HG02885 (cell line): Measurements from ENCODE around the gene TTC4.

Experiments used
- ATAC-seq: cut with Tn5 transposase; IDR thresholded peaks from one replicate; pipeline ENCODE4 v1.9.1; 2021; ENCODE audit warnings: mild to moderate bottlenecking; ENCODE audit not compliant: unreplicated experiment, poor library complexity

The TTC4 gene

DNA sequence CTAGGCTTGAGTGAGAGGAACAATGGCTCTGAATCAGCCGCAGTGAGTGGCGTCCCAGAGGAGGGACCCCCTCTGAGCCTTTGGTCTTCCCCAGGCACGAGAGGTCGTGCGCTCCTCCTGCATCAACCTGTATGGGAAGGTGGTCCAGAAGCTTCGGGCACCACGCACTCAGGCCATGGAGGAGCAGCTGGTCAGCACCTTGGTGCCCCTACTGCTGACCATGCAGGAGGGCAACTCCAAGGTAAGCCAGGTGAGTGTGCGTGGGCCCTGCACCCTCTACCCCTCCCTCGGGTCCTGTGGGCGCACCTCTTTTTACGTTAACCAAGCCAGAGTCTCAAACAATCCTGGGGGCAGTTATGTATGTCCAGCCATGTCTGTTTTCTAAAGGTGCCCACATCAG is 13.7 kb upstream of the TTC4 start:
- ATAC-seq: no peak

DNA sequence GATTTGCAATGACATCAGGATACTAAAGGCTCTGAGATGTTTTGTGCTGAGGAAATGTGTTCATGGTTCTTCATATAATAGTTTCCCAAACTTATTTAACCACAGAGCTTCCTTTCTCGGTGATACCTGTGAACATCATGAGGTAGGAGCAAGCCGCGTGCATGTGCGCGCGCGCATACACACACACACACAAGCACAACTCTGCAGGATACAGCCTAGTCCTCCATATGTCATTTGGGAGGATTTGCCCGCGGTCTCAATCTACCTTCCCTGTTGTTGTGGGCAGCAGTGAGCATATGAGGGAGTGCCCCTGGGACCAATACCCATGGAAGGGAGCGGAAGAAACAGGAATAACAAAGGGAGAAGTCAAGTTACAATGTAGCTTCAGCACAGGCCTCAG is 12.2 kb upstream of the TTC4 start:
- no peak for ATAC-seq

DNA sequence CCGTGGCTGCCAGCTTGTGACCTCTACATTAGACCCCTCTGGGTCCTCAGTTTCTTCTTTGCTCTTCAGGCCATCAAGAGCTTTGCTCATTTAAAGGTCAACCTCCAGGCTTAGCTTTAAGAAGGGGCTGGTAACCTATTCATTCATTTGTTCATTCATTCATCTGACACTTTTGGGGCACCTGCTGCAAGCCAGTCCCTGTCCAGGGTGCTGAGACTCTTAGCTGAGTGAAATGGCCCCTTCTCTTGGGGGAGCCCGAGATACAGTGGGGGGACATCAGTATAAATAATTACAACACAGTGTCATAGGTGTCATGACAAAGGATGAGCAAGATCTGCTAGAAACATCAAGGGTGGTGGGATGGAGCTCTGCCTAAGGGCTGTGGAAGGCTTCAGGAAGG is 10.5 kb upstream of the TTC4 start:
- no peak for ATAC-seq

DNA sequence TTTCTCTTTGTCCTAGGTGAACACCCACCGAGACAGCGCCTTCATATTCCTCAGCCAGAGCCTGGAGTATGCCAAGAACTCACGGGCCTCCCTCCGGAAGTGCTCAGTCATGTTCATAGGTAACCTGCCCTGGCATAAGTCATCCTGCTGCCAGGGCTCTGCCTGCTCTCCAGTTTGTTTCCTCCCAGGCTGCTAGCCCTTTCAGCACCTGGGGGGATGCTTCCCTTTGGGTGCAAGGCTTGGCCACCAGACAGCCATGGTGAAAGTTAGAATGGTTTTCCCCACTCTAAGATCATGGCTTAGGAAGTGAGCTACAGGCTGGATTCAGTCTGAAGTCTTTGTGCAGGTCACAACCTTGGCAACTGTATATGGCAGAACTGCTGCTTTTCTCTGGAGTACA is 9.2 kb upstream of the TTC4 start:
- no peak for ATAC-seq

DNA sequence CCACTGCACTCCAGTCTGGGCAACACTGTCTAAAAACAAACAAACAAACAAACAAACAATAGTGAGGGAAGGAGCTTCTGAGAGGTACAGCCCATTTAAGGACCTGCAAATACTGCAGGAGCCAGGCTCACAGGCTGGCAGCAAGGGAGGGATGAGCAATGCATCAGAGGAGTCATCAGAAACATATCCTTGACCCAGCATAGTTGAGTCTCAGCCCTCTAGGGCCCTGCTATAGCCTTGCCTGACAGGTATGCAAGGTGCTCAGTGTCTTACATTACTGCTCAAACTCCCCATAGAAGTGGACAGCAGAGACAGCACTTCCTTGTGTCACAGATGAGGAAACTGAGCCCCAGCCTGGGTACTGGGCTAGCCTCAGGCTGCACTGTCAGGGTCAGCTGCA is 7.3 kb upstream of the TTC4 start:
- no peak for ATAC-seq

DNA sequence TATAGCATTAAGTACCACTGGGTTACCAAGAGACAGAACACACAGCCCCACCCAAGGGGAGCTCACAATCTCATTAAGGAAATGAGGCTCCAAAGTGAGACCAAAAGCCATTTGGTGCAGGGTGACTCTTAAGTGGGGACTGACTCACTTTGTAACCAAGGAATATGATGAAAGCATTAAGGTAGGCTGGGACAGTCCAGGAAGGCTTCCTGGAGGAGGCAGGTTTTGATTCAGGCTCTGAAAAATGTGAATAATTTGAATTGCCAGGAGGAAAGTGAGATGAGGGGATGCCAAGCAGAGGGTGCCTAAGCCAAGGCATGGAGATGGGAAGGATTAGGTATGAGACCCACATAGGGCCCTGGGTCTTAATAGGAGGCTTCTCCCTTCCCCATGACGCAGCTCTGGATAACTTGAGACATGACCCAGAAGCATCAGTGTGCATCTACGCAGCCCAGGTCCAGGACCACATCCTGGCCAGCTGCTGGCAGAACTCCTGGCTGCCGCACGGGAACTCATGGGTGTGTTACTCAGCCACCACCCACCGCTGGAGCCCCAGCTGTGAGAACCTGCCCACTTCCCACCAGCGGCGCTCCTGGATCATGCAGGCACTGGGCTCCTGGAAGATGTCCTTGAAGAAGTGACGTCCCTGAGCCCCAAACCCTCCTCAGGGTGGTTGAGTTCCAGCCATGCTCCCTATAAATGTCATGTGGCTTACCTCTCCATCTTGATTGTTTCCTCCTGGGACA is 5.9 kb upstream of the TTC4 start:
- no peak for ATAC-seq

DNA sequence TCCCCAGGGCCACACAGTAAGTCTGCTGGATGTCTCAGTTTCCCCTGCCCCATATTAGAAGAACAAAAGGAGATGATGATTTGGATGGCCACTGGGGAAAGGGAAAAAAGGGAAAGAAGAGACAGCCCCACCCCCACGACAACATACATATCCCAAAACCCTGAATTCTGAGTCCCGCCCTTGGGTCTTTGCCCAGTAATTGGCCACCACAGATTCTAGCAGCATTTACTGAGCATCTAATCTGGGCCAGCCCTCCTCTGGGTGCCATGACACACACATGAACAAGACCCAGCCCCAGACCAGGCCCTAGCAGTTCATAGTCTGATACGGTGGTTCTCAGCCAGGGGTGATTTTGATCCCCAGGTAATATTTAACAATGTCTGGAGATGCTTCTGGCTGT is 5.2 kb upstream of the TTC4 start:
- no peak for ATAC-seq

DNA sequence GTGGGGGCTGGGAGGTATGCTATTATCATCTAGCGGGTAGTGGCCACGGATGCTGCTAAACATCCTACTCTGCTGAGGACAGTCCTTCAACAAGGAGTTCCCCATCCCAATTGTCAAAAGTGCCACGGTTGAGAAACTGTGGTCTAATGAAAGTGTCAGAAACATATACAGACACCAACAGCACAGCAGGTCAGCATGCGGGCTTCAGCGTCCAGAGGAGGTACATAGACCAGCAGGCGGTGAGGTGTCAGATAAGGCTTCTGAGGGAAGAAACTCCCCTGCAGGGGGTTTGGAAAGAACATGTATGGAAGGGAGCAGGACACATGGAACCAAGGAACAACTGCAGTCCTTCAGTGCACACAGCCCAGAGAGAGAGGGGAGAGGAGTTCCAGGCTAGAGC is 4.8 kb upstream of the TTC4 start:
- ATAC-seq: no peak

DNA sequence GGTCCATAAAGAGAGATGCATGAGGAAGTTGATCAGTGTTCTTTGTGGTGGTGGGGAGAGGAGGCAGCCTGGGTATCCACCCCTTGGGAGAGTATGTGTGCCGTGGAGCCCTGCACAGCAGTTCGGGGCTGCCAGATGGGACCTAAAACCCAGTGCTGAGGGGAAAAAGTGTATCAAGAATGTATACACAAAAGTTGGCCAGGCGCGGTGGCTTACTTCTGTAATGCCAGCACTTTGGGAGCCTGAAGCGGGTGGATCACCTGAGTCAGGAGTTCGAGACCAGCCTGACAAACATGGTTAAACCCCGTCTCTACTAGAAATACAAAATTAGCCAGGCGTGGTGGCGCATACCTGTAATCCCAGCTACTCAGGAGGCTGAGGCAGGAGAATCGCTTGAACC is 4.1 kb upstream of the TTC4 start:
- no peak for ATAC-seq

DNA sequence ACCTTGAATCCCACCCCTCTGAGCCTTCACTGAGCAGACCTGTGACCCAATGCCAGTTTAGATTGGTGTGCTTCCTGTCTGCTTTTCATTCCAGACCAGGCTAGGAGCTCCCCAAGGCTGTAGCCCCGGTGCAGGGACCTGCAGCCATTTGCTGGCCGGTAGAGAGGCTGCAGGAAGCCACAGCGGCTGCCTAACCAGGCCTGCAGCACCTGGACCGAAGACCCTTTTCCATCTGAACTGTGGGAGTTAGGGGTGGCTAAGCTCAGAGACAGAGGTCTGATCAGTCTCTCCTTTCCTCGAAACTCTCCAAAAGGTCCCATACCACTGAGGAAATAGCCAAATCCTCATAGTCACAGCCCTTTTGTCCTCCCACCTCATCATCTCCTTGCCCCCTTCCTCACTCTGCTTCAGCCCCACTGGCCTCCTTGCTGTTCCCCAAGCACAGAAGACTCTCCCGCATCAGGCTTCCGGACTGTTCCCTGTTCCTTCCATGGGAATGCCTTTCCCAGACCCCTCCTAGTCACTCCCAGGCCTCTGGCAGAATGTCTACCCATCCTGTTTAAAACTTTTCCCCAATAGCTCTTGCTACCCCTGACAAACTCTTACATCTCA is 674 bp upstream of the TTC4 start:
- ATAC-seq: no peak

DNA sequence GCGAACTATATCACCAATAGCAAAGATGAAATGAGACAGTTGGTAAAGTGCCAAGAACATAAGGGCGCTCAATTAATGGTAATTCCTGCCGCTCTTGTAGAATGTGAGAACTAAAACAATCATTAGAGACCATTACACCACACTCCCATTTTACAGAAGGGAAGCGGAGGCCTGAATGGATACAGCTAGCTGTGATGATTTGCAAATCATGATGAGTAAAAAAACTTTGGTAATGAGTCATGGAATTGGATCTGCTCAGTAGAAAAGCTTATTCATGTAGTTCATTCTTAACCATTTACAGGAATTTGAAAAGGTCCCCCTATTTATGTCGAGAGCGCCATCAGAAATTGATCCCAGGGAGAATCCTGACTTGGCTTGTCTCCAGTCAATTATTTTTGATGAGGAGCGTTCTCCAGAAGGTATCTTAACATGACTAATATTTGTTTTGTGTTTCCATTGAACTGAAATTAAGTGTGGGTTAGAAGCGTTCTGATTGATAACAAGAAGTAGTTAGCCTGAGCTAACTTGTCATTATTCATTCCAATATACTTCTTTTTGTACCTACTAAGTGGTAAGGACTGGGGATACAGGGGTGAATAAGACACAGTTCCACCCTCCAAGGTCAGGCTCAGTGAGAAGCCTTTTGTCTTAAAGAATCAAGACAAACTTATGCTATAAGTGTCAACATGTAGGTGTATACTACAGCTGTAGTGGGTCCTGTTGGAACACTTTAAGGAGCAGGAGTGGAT is 812 bp downstream of the TTC4 start:
- no peak for ATAC-seq

DNA sequence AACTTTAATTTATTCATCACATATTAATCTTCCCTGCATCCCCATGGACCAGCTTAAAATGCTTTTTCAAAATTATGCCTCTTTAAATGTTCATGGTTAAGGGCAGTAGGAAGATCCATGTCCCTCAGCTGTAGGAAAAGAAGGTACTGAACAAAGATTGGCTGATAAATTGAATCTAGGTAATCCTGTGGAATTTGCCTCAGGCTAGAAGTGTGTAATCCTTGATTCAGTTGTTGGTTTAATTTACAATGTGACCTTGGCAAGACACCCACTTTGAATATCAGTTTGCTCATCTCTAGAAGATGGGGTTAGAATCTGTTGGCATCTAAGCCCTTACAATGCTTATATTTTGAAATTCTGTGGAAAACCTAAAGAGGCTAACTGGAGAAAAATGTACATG is 6.1 kb downstream of the TTC4 start:
- no peak for ATAC-seq

DNA sequence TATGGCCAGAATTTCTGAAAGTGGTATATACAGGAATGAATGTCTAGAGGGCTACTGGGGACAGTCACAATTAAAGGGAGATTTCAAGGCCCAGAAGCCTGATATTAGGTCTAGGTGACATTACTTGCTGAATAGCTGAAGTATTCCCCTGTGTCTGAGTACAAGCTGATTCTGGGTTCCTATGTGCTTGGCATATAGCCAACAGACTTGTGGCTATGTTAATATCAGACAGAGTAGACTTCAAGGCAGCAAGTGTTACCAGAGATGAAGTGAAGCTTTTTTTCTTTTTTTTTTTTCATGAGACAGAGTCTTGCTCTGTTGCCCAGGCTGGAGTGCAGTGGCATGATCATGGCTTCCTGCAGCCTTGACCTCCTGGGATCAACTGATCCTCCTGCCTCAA is 8.3 kb downstream of the TTC4 start:
- no peak for ATAC-seq

DNA sequence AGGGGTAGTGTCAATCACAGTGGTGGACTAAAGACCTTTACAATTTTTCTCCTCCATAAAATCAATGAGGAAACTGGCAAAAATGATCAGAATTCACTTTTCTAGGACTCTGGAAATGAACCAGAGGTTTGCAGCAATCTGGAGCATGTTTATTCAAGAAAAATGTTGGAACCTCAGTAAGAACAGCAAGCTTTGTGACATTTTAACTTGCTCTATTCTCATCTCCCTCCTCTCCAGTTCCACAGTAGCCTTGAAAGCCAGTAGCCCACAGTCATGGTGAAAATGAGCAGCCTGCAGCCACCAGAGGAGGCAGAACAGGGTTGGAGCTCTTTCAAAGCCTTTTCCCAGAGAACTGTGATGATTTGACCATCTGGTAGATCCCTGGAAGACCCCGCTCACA is 9.1 kb downstream of the TTC4 start:
- ATAC-seq: no peak

DNA sequence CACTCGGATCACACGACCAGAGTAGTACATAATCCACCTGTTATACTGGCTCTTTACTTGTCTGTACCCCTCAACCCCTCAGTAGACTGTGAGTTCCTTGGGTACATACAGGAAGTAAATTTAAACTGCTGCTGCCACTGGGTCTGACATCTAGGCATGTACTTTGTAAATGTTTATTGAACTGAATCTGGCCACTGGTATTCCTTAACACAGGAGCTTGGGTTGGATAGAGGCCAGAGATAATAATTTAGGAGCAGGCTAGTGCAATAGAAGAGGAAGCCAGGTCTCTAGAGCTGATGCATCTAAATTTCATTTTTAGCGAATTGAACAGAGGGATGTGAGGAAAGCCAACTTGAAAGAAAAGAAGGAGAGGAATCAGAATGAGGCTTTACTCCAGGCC is 12.4 kb downstream of the TTC4 start:
- ATAC-seq: no peak

DNA sequence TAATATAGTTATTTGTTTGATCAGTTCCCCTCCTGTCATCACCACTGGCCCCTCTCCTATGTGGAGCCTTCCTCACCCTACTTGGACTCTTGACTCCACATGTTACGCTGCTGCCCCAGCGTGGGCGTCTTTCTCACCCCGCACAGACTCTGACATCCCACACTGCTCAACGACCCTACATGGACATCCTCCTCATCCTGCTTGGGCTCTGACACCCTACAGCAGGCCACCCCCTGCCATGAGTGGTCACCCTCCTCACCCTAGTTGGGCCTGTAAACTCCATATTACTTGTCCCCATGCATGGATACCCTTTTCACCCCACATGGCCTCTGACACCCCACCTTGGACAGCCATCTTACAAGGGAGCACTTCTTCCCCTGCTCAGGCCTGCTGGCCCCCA is 21.0 kb downstream of the TTC4 start:
- no peak for ATAC-seq

DNA sequence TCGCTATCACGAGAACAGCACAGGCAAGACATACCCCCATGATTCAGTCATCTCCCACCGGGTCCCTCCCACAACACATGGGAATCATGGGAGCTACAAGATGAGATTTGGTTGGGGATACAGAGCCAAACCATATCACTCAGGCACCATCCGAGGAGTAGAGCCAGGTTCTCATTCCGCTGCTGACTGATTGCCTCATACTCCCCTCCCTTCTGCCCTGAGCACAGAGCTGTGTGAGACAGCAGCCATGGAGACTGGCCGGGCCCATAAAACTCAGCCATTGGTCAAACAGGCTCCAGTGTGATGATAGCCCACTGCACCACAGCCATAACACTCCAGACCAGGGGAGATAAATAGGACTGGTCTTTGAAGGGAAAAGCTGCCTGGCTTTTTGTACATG is 22.6 kb downstream of the TTC4 start:
- no peak for ATAC-seq

DNA sequence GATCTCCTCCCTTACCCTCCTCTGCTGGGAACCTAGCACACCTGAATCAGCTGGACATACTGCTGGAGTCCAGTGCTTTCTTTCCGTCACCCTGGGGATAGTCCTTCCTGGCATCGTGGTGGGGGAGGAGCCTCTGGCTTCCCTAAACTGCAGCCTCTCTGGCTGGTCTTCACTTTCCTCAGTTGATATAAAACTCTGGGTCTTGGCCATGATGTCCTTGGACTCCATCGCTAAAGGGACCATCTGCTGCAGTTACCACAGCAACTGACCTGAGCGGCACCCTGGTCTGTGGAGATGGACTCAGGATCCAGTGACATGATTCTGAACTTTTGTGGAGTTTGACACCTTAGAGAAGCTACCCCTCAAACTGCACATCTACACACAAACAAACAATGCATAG is 25.9 kb downstream of the TTC4 start:
- no peak for ATAC-seq

DNA sequence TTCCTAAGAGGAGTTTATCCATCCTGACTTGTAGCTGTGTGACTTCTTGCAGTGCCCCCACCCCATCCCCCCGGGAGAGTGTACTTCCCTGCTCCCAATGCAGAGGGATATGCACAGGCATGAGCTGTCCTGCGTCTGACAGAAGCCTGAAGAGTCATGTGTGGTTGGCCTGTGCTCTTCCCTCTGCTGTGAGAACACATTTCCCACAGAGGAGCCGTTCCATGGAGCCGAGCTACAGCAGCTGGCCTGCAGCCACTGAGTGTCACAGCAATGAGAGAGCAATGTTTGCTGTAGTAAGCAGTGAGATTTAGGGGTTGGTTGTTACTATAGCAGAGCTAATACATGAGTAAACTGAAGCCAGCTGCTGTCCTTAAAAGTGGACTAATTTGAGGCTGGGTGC is 26.6 kb downstream of the TTC4 start:
- ATAC-seq: no peak

DNA sequence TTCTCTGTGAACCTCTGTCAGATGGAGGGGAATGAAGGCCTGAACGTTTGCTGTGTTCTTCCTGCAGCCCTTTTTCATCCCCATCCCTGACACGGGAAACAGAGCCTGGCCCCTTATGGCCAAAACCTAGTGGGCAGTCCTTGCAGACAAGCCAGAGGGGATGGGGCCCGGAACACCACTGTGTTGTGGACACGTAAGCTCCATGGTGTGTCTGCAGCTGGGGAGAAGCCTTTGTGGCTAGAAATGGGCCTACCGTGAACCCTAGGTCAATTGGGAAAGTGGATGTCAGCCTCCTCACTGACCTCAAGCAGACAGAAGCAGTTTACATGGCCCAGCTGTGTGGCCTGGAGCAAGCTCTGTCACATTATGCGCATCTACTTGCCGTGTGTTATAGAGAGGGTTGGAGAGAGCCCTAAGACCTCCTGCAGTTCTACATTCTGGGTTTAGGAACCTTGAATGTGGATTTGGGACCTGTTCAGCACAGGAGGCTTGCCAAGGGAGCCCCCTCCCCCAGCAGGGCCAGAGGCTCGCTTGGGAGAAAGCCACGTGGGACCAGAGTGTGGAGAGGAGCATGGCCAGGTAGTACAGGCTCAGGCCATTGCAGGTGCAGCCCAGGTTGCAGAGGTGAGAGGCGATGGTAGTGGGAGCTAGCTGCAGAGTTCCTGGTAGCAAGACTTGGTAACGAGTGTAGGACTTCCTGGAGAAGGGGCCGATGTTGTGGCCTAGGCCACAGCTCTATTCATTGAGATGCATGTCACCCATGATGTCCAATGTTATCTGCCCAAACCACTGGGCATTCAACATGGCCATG is 28.0 kb downstream of the TTC4 start:
- no peak for ATAC-seq

DNA sequence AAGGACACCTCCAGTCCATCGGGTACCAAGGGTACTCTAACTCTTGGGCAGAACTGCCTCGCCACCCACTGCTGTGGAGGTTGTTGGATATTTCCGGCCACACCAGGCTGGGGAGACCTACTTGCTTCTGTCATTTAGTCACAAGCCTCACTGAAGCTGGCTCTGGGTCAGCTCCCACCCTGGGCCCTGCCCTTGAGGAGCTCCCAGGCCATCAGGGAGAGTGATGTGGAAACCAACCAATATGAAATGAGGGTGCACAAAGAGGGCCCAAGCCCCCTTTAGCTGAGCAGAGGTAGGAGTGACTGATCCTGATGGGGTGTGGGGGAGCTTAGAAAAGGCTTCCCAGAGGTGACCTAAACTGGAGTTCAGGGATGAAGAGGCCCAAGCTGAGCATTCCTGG is 29.0 kb downstream of the TTC4 start:
- no peak for ATAC-seq
